ENCODE measurements around the gene HDAC4.

DNA sequence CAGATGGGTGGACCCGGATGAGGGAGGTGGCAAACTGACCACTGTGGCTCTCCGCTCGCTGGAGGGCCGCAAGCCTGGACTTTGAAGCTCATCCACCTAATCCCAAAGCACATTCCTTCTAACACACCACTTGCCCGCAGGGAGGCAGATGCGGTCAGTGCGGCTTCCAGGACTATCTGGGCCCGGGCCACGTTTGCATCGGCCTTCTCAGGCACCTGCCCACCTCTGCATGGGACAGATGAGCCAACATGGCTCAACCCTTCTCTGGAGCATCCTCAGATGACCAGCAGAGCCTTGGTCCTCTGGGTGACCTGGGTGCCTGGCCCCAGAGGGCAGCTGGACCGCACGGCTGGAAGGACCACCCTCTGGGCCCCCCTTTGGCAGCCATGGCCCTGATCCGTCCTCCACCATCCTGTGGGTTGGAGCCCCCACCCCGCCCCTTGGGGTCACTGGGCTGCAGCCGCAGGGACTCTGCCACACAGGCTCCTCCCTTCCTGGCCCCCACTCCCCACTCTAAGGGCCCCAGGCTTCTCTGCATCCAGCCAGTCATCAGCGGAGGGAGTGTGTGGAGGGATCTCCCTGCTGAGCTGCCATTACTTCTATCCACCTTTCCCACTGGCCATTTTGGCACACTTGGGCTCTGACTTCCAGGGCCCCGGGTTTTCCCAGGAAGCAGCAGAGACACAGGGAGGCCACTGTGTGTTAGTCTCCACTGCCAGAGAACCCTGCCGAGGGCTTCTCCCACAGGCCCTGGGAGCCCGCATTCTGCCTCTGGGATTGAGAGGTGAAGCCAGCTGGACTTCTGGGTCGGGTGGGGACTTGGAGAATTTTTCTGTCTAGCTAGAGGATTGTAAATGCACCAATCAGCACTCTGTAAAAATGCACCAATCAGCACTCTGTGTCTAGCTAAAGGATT is 12.3 kb downstream of the HDAC4 start:
- TF ChIP-seq SUZ12 (IDR thresholded peaks at IDR 0.05) (no peak), SP1 (IDR thresholded peaks at IDR 0.05) (no peak), TARDBP (IDR thresholded peaks at IDR 0.05) (no peak), FOXA1 (IDR thresholded peaks at IDR 0.05) (no peak), CTBP1 (IDR thresholded peaks at IDR 0.05; ENCODE audit: borderline replicate concordance) (no peak), HDGF (IDR thresholded peaks at IDR 0.05; ENCODE audit: borderline replicate concordance) (no peak), PKNOX1 (IDR thresholded peaks at IDR 0.05) (no peak), FOXM1 (IDR thresholded peaks at IDR 0.05; ENCODE audit: borderline replicate concordance) (no peak), NFRKB (IDR thresholded peaks at IDR 0.05) (no peak), ARNT (IDR thresholded peaks at IDR 0.05) (no peak), FOXK2 (IDR thresholded peaks at IDR 0.05) (no peak), ZNF384 (IDR thresholded peaks at IDR 0.05) (no peak), BHLHE40 (IDR thresholded peaks at IDR 0.05; ENCODE audit: borderline replicate concordance) (no peak)

All from HEK293T (cell line).